CD8-positive, alpha-beta memory T cell (primary cell): ENCODE measurements around the gene IGFN1. TPM values are rescaled to one million over a fixed set of nuclear protein-coding genes. Genes with fewer than 3 reads are reported as not detected.
"Not testable (repeated sequence)": the region's sequence is repeated elsewhere in the genome, so short reads cannot be mapped to it uniquely, and the experiment has no call there.

Source experiments
- CTCF ChIA-PET: fragments of 350-600 bp; sonication (Branson Sonifier 250); formaldehyde crosslinking; loops from one replicate; lab custom pipeline; 2021; ENCODE audit warnings: antibody characterized with exemption; lab: Charles Lee
- POLR2A ChIA-PET: fragments of 350-600 bp; sonication (Branson Sonifier 250); formaldehyde crosslinking; loops from one replicate; lab custom pipeline; 2021; ENCODE audit warnings: antibody characterized with exemption; lab: Charles Lee
- DNase-seq, 5 donors: peaks; one replicate each; pipeline versions ENCODE4 v3.0.0 to v3.0.0-alpha.2; 2020 to 2022; ENCODE audit warnings: mixed read lengths in 1 of 5
- H3K27ac ChIP-seq: one replicate; pipeline ENCODE4 v1.7.0; 2013; ENCODE audit warnings: low read depth, mild to moderate bottlenecking, low read length, moderate library complexity
- H3K27me3 ChIP-seq: 2 replicates; pipeline ENCODE4 v1.7.0; 2013; ENCODE audit warnings: low read length, mild to moderate bottlenecking; ENCODE audit not compliant: insufficient read depth, poor library complexity, severe bottlenecking
- H3K36me3 ChIP-seq: 2 replicates; pipeline ENCODE4 v1.7.0; 2013; ENCODE audit warnings: mild to moderate bottlenecking, low read length, moderate library complexity; ENCODE audit not compliant: insufficient read depth
- H3K4me1 ChIP-seq: 2 replicates; pipeline ENCODE4 v1.7.0; 2013; ENCODE audit warnings: mild to moderate bottlenecking, low read length, moderate library complexity; ENCODE audit not compliant: insufficient read depth
- H3K4me3 ChIP-seq: 2 replicates; pipeline ENCODE4 v1.7.0; 2013; ENCODE audit warnings: mild to moderate bottlenecking, low read length
- H3K9me3 ChIP-seq: 2 replicates; pipeline ENCODE4 v1.7.0; 2013; ENCODE audit warnings: mild to moderate bottlenecking, low read length
- H3K27ac Mint-ChIP-seq, 8 donors: one replicate each; pipeline ENCODE4 v1.8.0; 2020 to 2021; ENCODE audit warnings: mixed read lengths in 8 of 8, mild to moderate bottlenecking in 6 of 8, inconsistent platforms in 3 of 8, moderate library complexity in 3 of 8
- H3K27me3 Mint-ChIP-seq, 2 donors: one replicate each; pipeline ENCODE4 v1.8.0; 2020 to 2021; ENCODE audit warnings: mixed read lengths in 2 of 2, mild to moderate bottlenecking in 1 of 2, moderate library complexity in 1 of 2
- H3K36me3 Mint-ChIP-seq, 3 donors: one replicate each; pipeline ENCODE4 v1.8.0; 2020 to 2021; ENCODE audit warnings: mixed read lengths in 3 of 3, inconsistent platforms in 1 of 3, mild to moderate bottlenecking in 1 of 3
- H3K4me1 Mint-ChIP-seq, 3 donors: one replicate each; pipeline ENCODE4 v1.8.0; 2020 to 2021; ENCODE audit warnings: mixed read lengths in 3 of 3, inconsistent platforms in 1 of 3, mild to moderate bottlenecking in 1 of 3
- H3K4me3 Mint-ChIP-seq, 7 donors: one replicate each; pipeline ENCODE4 v1.8.0; 2020 to 2021; ENCODE audit warnings: mixed read lengths in 7 of 7, mild to moderate bottlenecking in 6 of 7, moderate library complexity in 4 of 7, inconsistent platforms in 2 of 7
- H3K9me3 Mint-ChIP-seq, 5 donors: one replicate each; pipeline ENCODE4 v1.8.0; 2020 to 2022; ENCODE audit warnings: mixed read lengths in 5 of 5, mild to moderate bottlenecking in 3 of 5, moderate library complexity in 2 of 5, inconsistent platforms in 1 of 5
- polyA plus RNA-seq: library from polyadenylated mRNA; unstranded; fragments of 300-500 nt; fragmentation: Illumina TruSeq; gene quantifications from one replicate; pipeline ENCODE4 v1.2.3, GENCODE V29; 2021
- total RNA-seq, 2 experiments: library from RNA; stranded (reverse); gene quantifications; one replicate each; pipeline ENCODE4 v1.2.3, GENCODE V29; 2021

Gene IGFN1
- total and polyA plus RNA-seq, 3 experiments from 2014 or later = not detected

DNA sequence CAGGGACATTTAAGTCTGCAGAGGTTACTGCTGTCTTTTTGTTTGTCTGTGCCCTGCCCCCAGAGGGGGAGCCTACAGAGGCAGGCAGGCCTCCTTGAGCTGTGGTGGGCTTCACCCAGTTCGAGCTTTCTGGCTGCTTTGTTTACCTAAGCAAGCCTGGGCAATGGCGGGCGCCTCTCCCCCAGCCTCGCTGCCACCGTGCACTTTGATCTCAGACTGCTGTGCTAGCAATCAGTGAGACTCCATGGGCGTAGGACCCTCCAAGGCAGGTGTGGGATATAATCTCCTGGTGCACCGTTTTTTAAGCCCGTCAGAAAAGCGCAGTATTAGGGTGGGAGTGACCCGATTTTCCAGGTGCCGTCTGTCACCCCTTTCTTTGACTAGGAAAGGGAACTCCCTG is 49.0 kb downstream of the IGFN1 start:
- H3K36me3 ChIP-seq, H3K27ac Mint-ChIP-seq, POLR2A ChIA-PET, H3K4me1 Mint-ChIP-seq, H3K36me3 Mint-ChIP-seq, H3K9me3 Mint-ChIP-seq, H3K4me1 ChIP-seq, H3K4me3 ChIP-seq, CTCF ChIA-PET, H3K27me3 ChIP-seq, H3K9me3 ChIP-seq, H3K4me3 Mint-ChIP-seq, DNase-seq, H3K27ac ChIP-seq: not testable (repeated sequence)
- peaks cover 21 to 45% of the 10 kb centered on the region in 2 donors for H3K27me3 Mint-ChIP-seq

GRCh38 chr1:201240171-201240570 is 49.5 kb downstream of the IGFN1 start:
- H3K4me1 Mint-ChIP-seq = no peaks in the 10 kb centered on the region
- H3K9me3 Mint-ChIP-seq = peaks cover 0 to 5% (median 0%) of the 10 kb centered on the region in 5 donors
- peaks cover 21 to 50% of the 10 kb centered on the region in 2 donors for H3K27me3 Mint-ChIP-seq
- H3K27ac Mint-ChIP-seq = no peak overlapping the region
- Histone ChIP-seq H3K27me3 (no peaks in the 10 kb centered on the region), H3K36me3 (no peaks in the 10 kb centered on the region), H3K4me3 (no peak overlapping the region), H3K4me1 (no peaks in the 10 kb centered on the region), H3K9me3 (no peaks in the 10 kb centered on the region), H3K27ac (no peak overlapping the region)
- CTCF ChIA-PET = no interaction called here
- no peak overlapping the region for H3K4me3 Mint-ChIP-seq
- POLR2A ChIA-PET = no interaction called here
- DNase-seq = no peak
- no peaks in the 10 kb centered on the region for H3K36me3 Mint-ChIP-seq

DNA sequence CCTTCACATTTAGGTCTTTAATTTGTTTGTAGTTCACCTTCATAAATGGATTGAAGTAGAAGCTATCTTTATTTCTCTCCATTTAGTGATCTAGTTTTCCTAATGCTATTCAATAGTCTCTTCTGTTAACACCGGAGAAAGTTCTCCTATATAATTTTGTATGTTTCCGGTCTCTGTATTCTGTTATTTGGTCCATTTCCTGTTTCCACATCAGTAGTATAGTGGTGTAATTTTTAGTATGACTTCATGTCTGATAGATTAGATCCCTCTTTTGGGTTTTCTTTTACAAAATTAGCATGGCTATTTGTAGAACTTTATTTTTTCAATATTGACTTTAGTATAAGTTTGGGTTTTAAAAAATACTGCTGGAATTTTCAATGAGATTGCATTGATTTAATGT is 51.1 kb downstream of the IGFN1 start:
- no peak overlapping the region for H3K27ac ChIP-seq
- no peaks in the 10 kb centered on the region for H3K4me1 Mint-ChIP-seq
- no peak overlapping the region for H3K27ac Mint-ChIP-seq
- POLR2A ChIA-PET = no interaction called here
- no peaks in the 10 kb centered on the region for H3K27me3 ChIP-seq
- no peaks in the 10 kb centered on the region for H3K4me1 ChIP-seq
- no peaks in the 10 kb centered on the region for H3K36me3 Mint-ChIP-seq
- no peak for DNase-seq
- peaks cover 19 to 61% of the 10 kb centered on the region in 2 donors for H3K27me3 Mint-ChIP-seq
- H3K4me3 ChIP-seq = no peak overlapping the region
- H3K36me3 ChIP-seq = no peaks in the 10 kb centered on the region
- H3K9me3 Mint-ChIP-seq = peaks cover 0 to 2% (median 0%) of the 10 kb centered on the region in 5 donors
- H3K4me3 Mint-ChIP-seq = no peak overlapping the region
- no peaks in the 10 kb centered on the region for H3K9me3 ChIP-seq
- CTCF ChIA-PET = no interaction called here

DNA sequence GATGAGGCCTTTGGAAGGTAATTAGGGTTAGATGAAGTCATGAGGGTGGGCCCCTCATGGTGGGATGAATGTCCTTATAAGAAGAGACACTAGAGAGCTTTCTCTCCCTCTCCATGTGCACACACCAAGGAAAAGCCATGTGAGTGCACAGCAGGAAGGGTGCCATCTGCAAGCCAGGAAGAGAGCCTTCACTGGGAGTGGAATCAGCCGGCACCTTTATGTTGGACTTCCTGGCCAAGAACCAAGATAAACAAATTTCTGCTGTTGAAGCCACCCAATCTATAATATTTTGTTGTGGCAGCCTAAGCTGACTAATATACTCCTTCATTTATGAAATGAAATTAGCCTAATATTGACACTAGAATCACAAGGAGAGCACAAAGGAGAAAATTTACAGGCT is 54.5 kb downstream of the IGFN1 start:
- Histone ChIP-seq H3K4me3 (no peak overlapping the region), H3K36me3 (no peaks in the 10 kb centered on the region), H3K4me1 (no peaks in the 10 kb centered on the region), H3K9me3 (no peaks in the 10 kb centered on the region), H3K27me3 (no peaks in the 10 kb centered on the region), H3K27ac (no peak overlapping the region)
- H3K4me3 Mint-ChIP-seq = no peak overlapping the region
- H3K4me1 Mint-ChIP-seq = no peaks in the 10 kb centered on the region
- H3K36me3 Mint-ChIP-seq = no peaks in the 10 kb centered on the region
- ChIA-PET CTCF (no interaction called here), POLR2A (no interaction called here)
- no peak for DNase-seq
- no peak overlapping the region for H3K27ac Mint-ChIP-seq
- H3K27me3 Mint-ChIP-seq = peaks cover 18 to 61% of the 10 kb centered on the region in 2 donors
- H3K9me3 Mint-ChIP-seq = peaks cover 0 to 2% (median 0%) of the 10 kb centered on the region in 5 donors

DNA sequence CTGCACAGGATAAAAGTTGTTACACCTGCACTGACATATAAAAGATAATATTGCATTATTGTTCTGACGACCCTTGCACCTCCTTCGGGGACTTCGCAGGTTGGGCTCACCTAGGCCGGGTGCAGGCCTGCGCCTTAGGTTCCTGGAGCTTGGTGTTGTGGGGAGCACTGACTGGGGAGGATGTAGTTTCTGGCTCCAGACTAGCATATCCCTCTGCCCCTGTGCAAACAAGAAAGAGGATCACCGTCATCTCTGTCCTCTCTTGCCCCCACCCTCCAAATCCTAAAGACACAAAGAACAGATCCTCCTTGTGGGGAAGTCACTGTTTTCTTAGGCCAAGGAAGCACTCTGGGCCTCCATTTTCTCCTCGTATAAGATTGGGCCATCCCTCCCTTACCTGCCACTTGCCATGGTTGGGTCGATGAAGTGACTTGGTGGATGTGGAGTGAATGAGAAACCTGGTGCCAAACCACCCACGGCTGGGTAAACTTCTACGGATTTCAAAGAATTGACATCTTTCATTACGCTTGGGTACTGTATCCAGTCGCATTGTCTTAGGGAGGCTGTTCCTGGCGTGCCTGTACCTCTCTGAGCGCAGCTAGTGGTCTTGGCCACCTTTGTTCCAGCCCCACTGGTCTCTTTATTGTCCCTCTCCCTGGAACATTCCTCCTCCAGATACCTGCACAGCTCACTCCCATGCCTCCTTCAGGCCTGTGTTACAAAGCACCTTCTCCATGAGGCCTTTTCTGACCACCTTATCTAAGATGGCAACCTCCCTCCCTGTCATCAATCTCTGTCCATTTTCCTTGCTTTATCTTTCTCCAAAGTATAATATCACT is 58.3 kb downstream of the IGFN1 start:
- H3K4me3 ChIP-seq = no peak overlapping the region
- no peaks in the 10 kb centered on the region for H3K36me3 Mint-ChIP-seq
- H3K27ac ChIP-seq = no peak overlapping the region
- no peak for DNase-seq
- H3K9me3 ChIP-seq = no peaks in the 10 kb centered on the region
- no peaks in the 10 kb centered on the region for H3K4me1 Mint-ChIP-seq
- no peaks in the 10 kb centered on the region for H3K27me3 ChIP-seq
- ChIA-PET CTCF (no interaction called here), POLR2A (no interaction called here)
- no peaks in the 10 kb centered on the region for H3K4me1 ChIP-seq
- no peak overlapping the region for H3K4me3 Mint-ChIP-seq
- H3K27me3 Mint-ChIP-seq = peaks cover 5 to 36% of the 10 kb centered on the region in 2 donors
- H3K9me3 Mint-ChIP-seq = no peaks in the 10 kb centered on the region
- no peak overlapping the region for H3K27ac Mint-ChIP-seq
- H3K36me3 ChIP-seq = no peaks in the 10 kb centered on the region

- Histone ChIP-seq H3K9me3 (no peaks in the 10 kb centered on the region), H3K4me3 (no peak overlapping the region), H3K4me1 (no peaks in the 10 kb centered on the region), H3K36me3 (no peaks in the 10 kb centered on the region), H3K27ac (no peak overlapping the region), H3K27me3 (no peaks in the 10 kb centered on the region)
- ChIA-PET CTCF (no interaction called here), POLR2A (no interaction called here)
- peaks cover 1 to 22% of the 10 kb centered on the region in 2 donors for H3K27me3 Mint-ChIP-seq
- H3K27ac Mint-ChIP-seq = no peak overlapping the region
- no peaks in the 10 kb centered on the region for H3K4me1 Mint-ChIP-seq
- no peak overlapping the region for H3K4me3 Mint-ChIP-seq
- no peak for DNase-seq
- H3K36me3 Mint-ChIP-seq = no peaks in the 10 kb centered on the region
- H3K9me3 Mint-ChIP-seq = no peaks in the 10 kb centered on the region
Observed at GRCh38 chr1:201250326-201251011, 59.8 kb downstream of the IGFN1 start.

GRCh38 chr1:201251411-201251810 is 60.8 kb downstream of the IGFN1 start:
- H3K27me3 Mint-ChIP-seq = peaks cover 1 to 17% of the 10 kb centered on the region in 2 donors
- Histone ChIP-seq H3K27ac (no peak overlapping the region), H3K36me3 (no peaks in the 10 kb centered on the region), H3K4me1 (no peaks in the 10 kb centered on the region), H3K4me3 (no peak overlapping the region), H3K9me3 (no peaks in the 10 kb centered on the region), H3K27me3 (no peaks in the 10 kb centered on the region)
- ChIA-PET POLR2A (no interaction called here), CTCF (interaction anchor here (1.1 kb wide), 1 partner anchor 12 kb away, joined by 3 read pairs; no protein-coding TSS in a partner anchor)
- H3K9me3 Mint-ChIP-seq = no peaks in the 10 kb centered on the region
- no peaks in the 10 kb centered on the region for H3K36me3 Mint-ChIP-seq
- H3K27ac Mint-ChIP-seq = no peak overlapping the region
- no peak overlapping the region for H3K4me3 Mint-ChIP-seq
- H3K4me1 Mint-ChIP-seq = no peaks in the 10 kb centered on the region
- no peak for DNase-seq

DNA sequence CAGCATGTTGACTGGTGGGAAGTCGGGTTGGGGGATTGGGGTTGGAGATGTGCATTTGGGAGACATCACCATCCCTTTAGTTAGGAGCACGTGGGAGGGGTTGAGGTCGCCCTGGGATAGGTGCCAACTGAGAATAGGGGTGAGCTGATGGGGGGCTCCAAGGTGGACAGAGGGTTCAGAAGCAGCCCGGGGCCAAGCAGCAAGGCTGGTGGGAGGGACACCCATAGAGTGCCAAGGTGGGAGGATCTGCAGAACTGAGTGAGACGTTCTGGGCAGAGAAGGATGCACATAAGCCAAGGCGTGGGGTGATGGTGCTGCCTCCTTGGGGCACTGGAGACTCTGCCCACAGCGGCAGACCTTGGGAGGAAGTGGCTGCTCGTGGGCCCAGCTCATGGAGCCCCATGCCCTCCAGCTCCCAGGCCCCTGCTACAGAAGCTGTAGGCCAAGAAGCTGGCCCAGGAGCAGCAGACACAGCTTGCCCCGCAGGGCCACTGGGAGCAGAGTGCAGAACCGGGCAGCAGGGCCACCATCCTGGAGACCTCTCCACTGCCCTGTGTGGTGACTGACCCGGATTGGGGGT is 61.3 kb downstream of the IGFN1 start:
- Mint-ChIP-seq H3K27ac (peak overlapping the region in 1 of 8 donors; percentile 33), H3K27me3 (peaks cover 0 to 13% of the 10 kb centered on the region in 2 donors), H3K9me3 (no peaks in the 10 kb centered on the region), H3K36me3 (no peaks in the 10 kb centered on the region), H3K4me1 (no peaks in the 10 kb centered on the region), H3K4me3 (no peak overlapping the region)
- Histone ChIP-seq H3K36me3 (no peaks in the 10 kb centered on the region), H3K9me3 (no peaks in the 10 kb centered on the region), H3K27ac (no peak overlapping the region), H3K4me1 (no peaks in the 10 kb centered on the region), H3K4me3 (no peak overlapping the region), H3K27me3 (no peaks in the 10 kb centered on the region)
- CTCF ChIA-PET = interaction anchor here (0.9 to 1.1 kb wide), 2 partner anchors 11 to 261 kb away, joined by 3 read pairs; no protein-coding TSS in a partner anchor
- POLR2A ChIA-PET = no interaction called here
- DNase-seq = no peak
